Breast epithelium (tissue), 3 donors: ENCODE measurements around the gene GPR42.

Source experiments
- POLR2AphosphoS5 ChIP-seq, 3 donors: sonication (generic); formaldehyde crosslinking; IDR thresholded peaks; one replicate each; pipeline ENCODE4 v1.6.1; 2017; ENCODE audit warnings: antibody characterized with exemption in 3 of 3
- TF ChIP-seq, protein P1 (sequence below), 3 donors: fragments of 450-650 bp; IDR thresholded peaks; one replicate each; pipeline ENCODE4 v1.5.1; 2016 to 2017; ENCODE audit warnings: antibody characterized with exemption in 3 of 3, mild to moderate bottlenecking in 3 of 3, moderate library complexity in 3 of 3

- TF ChIP-seq, protein P1, sequence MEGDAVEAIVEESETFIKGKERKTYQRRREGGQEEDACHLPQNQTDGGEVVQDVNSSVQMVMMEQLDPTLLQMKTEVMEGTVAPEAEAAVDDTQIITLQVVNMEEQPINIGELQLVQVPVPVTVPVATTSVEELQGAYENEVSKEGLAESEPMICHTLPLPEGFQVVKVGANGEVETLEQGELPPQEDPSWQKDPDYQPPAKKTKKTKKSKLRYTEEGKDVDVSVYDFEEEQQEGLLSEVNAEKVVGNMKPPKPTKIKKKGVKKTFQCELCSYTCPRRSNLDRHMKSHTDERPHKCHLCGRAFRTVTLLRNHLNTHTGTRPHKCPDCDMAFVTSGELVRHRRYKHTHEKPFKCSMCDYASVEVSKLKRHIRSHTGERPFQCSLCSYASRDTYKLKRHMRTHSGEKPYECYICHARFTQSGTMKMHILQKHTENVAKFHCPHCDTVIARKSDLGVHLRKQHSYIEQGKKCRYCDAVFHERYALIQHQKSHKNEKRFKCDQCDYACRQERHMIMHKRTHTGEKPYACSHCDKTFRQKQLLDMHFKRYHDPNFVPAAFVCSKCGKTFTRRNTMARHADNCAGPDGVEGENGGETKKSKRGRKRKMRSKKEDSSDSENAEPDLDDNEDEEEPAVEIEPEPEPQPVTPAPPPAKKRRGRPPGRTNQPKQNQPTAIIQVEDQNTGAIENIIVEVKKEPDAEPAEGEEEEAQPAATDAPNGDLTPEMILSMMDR (IDR thresholded peaks at IDR 0.05) = no peak
- TF ChIP-seq POLR2AphosphoS5 (IDR thresholded peaks at IDR 0.05) = no peak
Measured at GRCh38 chr19:35403116-35403760, 32.4 kb downstream of the GPR42 start.
